ENCODE measurements around the gene RRP1B. TPM values are rescaled to one million over a fixed set of nuclear protein-coding genes. Genes with fewer than 3 reads are reported as not detected.

Gene RRP1B
- total RNA-seq, 2 donors from 2014 or later, result 15.8 to 19.1 TPM

- H3K9me3 ChIP-seq, result no peaks in the 10 kb centered on the region
- peaks cover 84% of the 10 kb centered on the region for H3K4me1 ChIP-seq
- intact Hi-C loops (cut with DNase I), result no loop called here
- ATAC-seq (no peak), DNase-seq (peak; percentile 41 to 87 (median 70))
- 42 to 68% methylated on average over 7 to 12 of the region's 12 CpGs for WGBS, 2 donors
- no peaks in the 10 kb centered on the region for H3K36me3 ChIP-seq (replicated peaks in 1 of 2; ENCODE audit: insufficient read depth in 1 of 2, low read depth in 2 of 2)
- H3K27me3 ChIP-seq, result no peaks in the 10 kb centered on the region
- no peak for TF ChIP-seq CTCF (IDR thresholded peaks at IDR 0.05)
- TF ChIP-seq POLR2A (IDR thresholded peaks at IDR 0.05), result no peak
- H3K27ac ChIP-seq, result peak overlapping the region in 1 of 4 donors; percentile 44
- H3K4me3 ChIP-seq, result no peak overlapping the region
These were observed 64.3 kb downstream of the RRP1B start for GRCh38 chr21:43723648-43724047.

GRCh38 chr21:43726686-43727518 is 67.5 kb downstream of the RRP1B start:
- Histone ChIP-seq H3K36me3 (replicated peaks in 1 of 2; ENCODE audit: insufficient read depth in 1 of 2, low read depth in 2 of 2) (no peaks in the 10 kb centered on the region), H3K27ac (peak overlapping the region; percentile 44 to 85 (median 82)), H3K4me1 (peaks cover 83% of the 10 kb centered on the region), H3K9me3 (no peaks in the 10 kb centered on the region), H3K4me3 (no peak overlapping the region), H3K27me3 (no peaks in the 10 kb centered on the region)
- ATAC-seq (no peak), DNase-seq (peak in 3 of 4 donors; percentile 29 to 48 (median 31))
- TF ChIP-seq POLR2A (IDR thresholded peaks at IDR 0.05), result no peak
- TF ChIP-seq CTCF (IDR thresholded peaks at IDR 0.05), result no peak
- 47 to 50% methylated on average over 17 to 21 of the region's 21 CpGs for WGBS, 2 donors
- intact Hi-C loops (cut with DNase I), result no loop called here

GRCh38 chr21:43727519-43728153 is 68.3 kb downstream of the RRP1B start:
- no peak overlapping the region for H3K4me3 ChIP-seq
- no peaks in the 10 kb centered on the region for H3K9me3 ChIP-seq
- peak; percentile 4 for ATAC-seq

GRCh38 chr21:43728154-43728466 is 68.8 kb downstream of the RRP1B start:
- H3K36me3 ChIP-seq (replicated peaks in 1 of 2; ENCODE audit: insufficient read depth in 1 of 2, low read depth in 2 of 2), result no peaks in the 10 kb centered on the region
- intact Hi-C loops (cut with DNase I), result no loop called here
- no peaks in the 10 kb centered on the region for H3K9me3 ChIP-seq
- H3K4me1 ChIP-seq, result peaks cover 82% of the 10 kb centered on the region
- ATAC-seq, result peak; percentile 6
- DNase-seq, result no peak
- no peak overlapping the region for H3K4me3 ChIP-seq
- peak overlapping the region; percentile 44 to 85 (median 82) for H3K27ac ChIP-seq
- H3K27me3 ChIP-seq, result no peaks in the 10 kb centered on the region
- TF ChIP-seq CTCF (IDR thresholded peaks at IDR 0.05), result no peak
- TF ChIP-seq POLR2A (IDR thresholded peaks at IDR 0.05), result no peak
- 44 to 70% methylated on average over 5 to 7 of the region's 7 CpGs for WGBS, 2 donors

More at GRCh38 chr21:43727519-43728153, 68.3 kb downstream of the RRP1B start:
- Histone ChIP-seq H3K4me1 (peaks cover 82% of the 10 kb centered on the region), H3K27ac (peak overlapping the region; percentile 44 to 85 (median 82)), H3K36me3 (replicated peaks in 1 of 2; ENCODE audit: insufficient read depth in 1 of 2, low read depth in 2 of 2) (no peaks in the 10 kb centered on the region), H3K27me3 (no peaks in the 10 kb centered on the region)
- 39 to 44% methylated on average over 6 to 10 of the region's 10 CpGs for WGBS, 2 donors
- DNase-seq, result peak; percentile 47 to 52 (median 48)
- intact Hi-C loops (cut with DNase I), result no loop called here
- TF ChIP-seq POLR2A (IDR thresholded peaks at IDR 0.05), result no peak
